ENCODE data around the gene CA9. TPM values are rescaled to one million over a fixed set of nuclear protein-coding genes. Genes with fewer than 3 reads are reported as not detected.

CA9 gene
- total RNA-seq, 1 donor from 2014 or later, result 0.98 TPM

DNA sequence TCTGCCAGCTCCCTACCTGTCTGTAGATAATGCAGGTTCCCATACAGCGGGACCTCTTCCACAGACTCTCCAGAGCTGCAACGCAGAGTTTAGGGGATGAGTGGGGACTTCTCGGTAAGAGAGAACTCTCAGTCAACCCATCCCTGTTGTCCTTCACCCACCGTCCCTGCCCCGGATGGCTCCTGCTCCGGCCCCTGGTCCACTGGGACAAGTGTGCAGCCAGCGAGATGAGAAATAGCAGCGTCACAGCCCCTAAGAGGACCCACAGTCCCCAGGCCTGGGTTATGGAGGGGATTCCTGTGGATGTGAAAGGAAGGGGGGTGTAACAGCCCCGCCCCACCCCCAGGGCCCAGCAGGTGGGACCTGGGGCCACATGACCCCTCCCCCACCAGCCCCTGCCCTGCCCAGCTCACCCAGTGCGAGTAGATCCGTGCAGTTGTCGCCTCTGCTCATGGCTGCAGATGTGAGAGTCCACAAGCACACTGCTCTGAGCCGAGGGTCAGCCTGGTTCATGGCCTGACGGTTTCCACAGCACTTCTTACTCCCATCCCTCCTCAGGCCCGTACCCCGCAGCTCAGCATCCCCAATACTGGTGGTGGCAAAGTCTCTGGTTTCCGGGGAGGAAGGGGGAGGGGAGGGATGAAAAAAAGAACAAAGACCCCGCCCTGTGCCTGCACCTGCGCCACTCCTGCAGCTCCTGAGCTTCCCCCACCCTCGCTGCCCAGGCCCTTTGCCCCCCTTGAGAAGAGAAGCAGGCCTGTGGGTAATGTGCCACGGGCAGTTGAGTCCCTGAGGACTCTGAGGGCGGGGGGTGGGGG, 23.2 kb upstream of the CA9 start, which contains the start of gene SIT1:
TSS of gene SIT1 (minus strand) at position 591 of the 818 bp plus-strand sequence. CDS start at position 513, 78 bp downstream.
- TF ChIP-seq, protein P1, sequence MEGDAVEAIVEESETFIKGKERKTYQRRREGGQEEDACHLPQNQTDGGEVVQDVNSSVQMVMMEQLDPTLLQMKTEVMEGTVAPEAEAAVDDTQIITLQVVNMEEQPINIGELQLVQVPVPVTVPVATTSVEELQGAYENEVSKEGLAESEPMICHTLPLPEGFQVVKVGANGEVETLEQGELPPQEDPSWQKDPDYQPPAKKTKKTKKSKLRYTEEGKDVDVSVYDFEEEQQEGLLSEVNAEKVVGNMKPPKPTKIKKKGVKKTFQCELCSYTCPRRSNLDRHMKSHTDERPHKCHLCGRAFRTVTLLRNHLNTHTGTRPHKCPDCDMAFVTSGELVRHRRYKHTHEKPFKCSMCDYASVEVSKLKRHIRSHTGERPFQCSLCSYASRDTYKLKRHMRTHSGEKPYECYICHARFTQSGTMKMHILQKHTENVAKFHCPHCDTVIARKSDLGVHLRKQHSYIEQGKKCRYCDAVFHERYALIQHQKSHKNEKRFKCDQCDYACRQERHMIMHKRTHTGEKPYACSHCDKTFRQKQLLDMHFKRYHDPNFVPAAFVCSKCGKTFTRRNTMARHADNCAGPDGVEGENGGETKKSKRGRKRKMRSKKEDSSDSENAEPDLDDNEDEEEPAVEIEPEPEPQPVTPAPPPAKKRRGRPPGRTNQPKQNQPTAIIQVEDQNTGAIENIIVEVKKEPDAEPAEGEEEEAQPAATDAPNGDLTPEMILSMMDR (IDR thresholded peaks at IDR 0.05), result no peak
- TF ChIP-seq POLR2A (IDR thresholded peaks at IDR 0.05) (no peak), POLR2AphosphoS5 (IDR thresholded peaks at IDR 0.05; ENCODE audit: insufficient read depth in 1 of 2, low read depth in 1 of 2) (no peak)
- Histone ChIP-seq H3K27me3 (no peaks in the 10 kb centered on the region), H3K9me3 (no peaks in the 10 kb centered on the region), H3K4me1 (peaks cover 23% of the 10 kb centered on the region), H3K27ac (peak within 1 kb of the TSS; percentile 56), H3K36me3 (no peaks in the 10 kb centered on the region), H3K4me3 (peak within 1 kb of the TSS; percentile 7 to 19)
- no peak for DNase-seq (ENCODE audit: extremely low spot score in 2 of 2)
- intact Hi-C loops (cut with DNase I), result loop anchor here (10.0 kb wide), 1 partner anchor 164 kb away; the partner anchor contains the start of genes HINT2 and SPAG8

DNA sequence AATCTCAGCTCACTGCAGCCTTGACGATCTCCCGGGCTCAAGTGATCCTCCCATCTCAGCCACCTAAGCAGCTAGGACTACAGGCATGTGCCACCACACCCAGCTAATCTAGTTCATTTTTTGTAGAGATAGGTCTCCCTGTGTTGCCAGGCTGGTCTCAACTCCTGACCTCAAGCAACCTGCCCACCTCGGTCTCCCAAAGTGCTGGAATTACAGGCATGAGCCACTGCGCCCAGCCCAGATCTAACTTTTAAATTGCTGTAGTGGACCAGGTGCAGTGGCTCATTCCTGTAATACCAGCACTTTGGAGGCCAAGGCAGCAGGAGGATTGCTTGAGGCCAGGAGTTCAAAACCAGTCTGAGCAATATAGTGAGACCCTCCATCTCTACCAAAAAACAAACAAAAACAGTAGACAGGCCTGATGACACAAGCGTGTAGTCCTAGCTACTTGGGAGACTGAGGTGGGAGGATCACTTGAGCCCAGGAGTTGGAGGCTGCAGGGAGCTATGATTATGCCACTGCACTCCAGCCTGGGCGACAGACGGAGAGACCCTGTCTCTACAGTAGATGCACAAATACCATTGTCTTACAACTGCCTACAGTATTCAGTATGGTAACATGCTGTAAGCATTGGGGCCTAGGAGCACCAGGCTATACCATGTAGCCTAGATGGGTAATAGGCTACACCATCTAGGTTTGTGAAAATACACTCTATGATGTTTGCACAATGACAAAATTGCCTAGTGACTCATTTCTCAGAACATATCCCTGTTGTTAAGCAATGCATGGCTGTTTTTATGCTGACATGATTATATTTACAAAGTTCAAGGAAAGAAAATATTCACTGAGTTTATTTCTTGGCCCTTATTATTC, 21.5 kb upstream of the CA9 start:
- no peak overlapping the region for H3K27ac ChIP-seq

DNA sequence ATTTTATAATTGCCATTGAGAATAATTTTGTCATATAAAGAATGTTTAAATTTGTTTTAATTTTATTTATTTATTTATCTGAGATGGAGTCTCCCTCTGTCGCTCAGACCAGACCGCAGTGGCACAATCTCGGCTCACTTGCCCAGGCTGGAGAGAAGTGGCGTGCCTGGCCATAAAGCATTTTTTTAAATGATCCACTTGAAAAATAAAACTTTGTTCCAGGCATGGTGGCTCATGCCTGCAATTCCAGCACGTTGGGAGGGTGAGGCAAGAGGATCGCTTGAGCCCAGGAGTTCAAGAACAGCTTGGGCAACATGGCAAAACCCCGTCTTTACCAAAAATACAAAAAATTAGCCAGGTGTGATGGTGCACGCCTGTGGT, 20.9 kb upstream of the CA9 start:
- H3K4me1 ChIP-seq, result peaks cover 9% of the 10 kb centered on the region
- TF ChIP-seq POLR2AphosphoS5 (IDR thresholded peaks at IDR 0.05; ENCODE audit: insufficient read depth in 1 of 2, low read depth in 1 of 2) (no peak), POLR2A (IDR thresholded peaks at IDR 0.05) (no peak)
- TF ChIP-seq, protein P1 (IDR thresholded peaks at IDR 0.05), result no peak
- no peaks in the 10 kb centered on the region for H3K9me3 ChIP-seq
- DNase-seq (ENCODE audit: extremely low spot score in 2 of 2), result no peak
- no peak overlapping the region for H3K27ac ChIP-seq
- H3K4me3 ChIP-seq, result no peak overlapping the region
- H3K36me3 ChIP-seq, result no peaks in the 10 kb centered on the region
- H3K27me3 ChIP-seq, result no peaks in the 10 kb centered on the region
- intact Hi-C loops (cut with DNase I), result loop anchor here (10.0 kb wide), 1 partner anchor 162 kb away; the partner anchor contains the start of genes HINT2 and SPAG8

More for the DNA sequence above, 21.5 kb upstream of the CA9 start:
- TF ChIP-seq POLR2A (IDR thresholded peaks at IDR 0.05) (no peak), POLR2AphosphoS5 (IDR thresholded peaks at IDR 0.05; ENCODE audit: insufficient read depth in 1 of 2, low read depth in 1 of 2) (peak in 1 of 2 donors; percentile 66)
- intact Hi-C loops (cut with DNase I), result loop anchor here (10.0 kb wide), 1 partner anchor 163 kb away; the partner anchor contains the start of genes HINT2 and SPAG8
- H3K27me3 ChIP-seq, result no peaks in the 10 kb centered on the region
- H3K4me3 ChIP-seq, result no peak overlapping the region
- peaks cover 11% of the 10 kb centered on the region for H3K4me1 ChIP-seq
- DNase-seq (ENCODE audit: extremely low spot score in 2 of 2), result no peak
- H3K36me3 ChIP-seq, result no peaks in the 10 kb centered on the region
- H3K9me3 ChIP-seq, result no peaks in the 10 kb centered on the region

DNA sequence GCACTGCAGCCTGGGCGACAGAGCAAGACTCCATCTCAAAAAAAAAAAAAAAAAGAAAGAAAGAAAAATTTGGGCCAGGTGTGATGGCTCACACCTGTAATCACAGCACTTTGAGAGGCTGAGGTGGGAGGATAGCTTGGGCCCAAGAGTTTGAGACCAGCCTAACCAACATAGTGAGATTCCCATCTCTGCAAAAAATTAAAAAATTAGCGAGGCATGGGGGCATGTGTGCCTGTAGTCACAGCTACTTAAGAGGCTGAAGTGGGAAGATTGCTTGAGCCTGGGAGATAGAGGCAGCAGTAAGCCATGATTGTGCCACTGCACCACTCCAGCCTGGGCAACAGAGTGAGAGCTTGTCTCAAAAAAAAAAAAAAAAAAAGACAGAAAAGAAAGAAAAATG, 20.1 kb upstream of the CA9 start:
- Histone ChIP-seq H3K27ac (no peak overlapping the region), H3K9me3 (no peaks in the 10 kb centered on the region), H3K36me3 (no peaks in the 10 kb centered on the region), H3K4me3 (no peak overlapping the region), H3K4me1 (peaks cover 9% of the 10 kb centered on the region), H3K27me3 (no peaks in the 10 kb centered on the region)
- TF ChIP-seq POLR2AphosphoS5 (IDR thresholded peaks at IDR 0.05; ENCODE audit: insufficient read depth in 1 of 2, low read depth in 1 of 2) (no peak), POLR2A (IDR thresholded peaks at IDR 0.05) (no peak)
- TF ChIP-seq, protein P1 (IDR thresholded peaks at IDR 0.05), result no peak
- no peak for DNase-seq (ENCODE audit: extremely low spot score in 2 of 2)
- intact Hi-C loops (cut with DNase I), result loop anchor here (10.0 kb wide), 1 partner anchor 161 kb away; the partner anchor contains the start of genes HINT2 and SPAG8

DNA sequence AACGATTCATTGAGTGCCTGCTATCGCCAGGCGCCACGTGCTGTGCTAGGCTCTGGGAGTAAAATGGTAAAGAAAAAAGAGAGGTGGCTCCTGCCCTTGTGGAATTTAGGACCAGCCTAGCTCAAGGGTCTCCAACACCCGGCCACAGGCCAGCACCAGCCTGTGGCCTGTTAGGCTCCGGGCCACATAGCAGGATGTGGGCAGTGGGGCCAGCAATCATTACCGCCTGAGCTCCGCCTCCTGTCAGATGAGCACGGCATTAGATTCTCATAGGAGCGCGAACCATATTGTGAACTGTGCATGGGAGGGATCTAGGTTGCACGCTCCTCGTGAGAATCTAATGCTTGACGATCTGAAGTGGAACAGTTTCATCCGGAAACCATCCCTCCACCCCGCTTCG, 17.4 kb upstream of the CA9 start:
- Histone ChIP-seq H3K27me3 (no peaks in the 10 kb centered on the region), H3K4me3 (no peak overlapping the region), H3K9me3 (no peaks in the 10 kb centered on the region), H3K36me3 (peaks cover 0 to 11% of the 10 kb centered on the region in 2 donors), H3K4me1 (peaks cover 18% of the 10 kb centered on the region), H3K27ac (no peak overlapping the region)
- TF ChIP-seq, protein P1 (IDR thresholded peaks at IDR 0.05), result no peak
- TF ChIP-seq POLR2AphosphoS5 (IDR thresholded peaks at IDR 0.05; ENCODE audit: insufficient read depth in 1 of 2, low read depth in 1 of 2) (no peak), POLR2A (IDR thresholded peaks at IDR 0.05) (no peak)
- intact Hi-C loops (cut with DNase I), result loop anchor here (5.0 to 10.0 kb wide), 2 partner anchors 36 to 158 kb away; partner anchors contain the start of genes HINT2 and SPAG8
- no peak for DNase-seq (ENCODE audit: extremely low spot score in 2 of 2)

Measured in vagina (tissue), 2 donors.